IPS-18a (cell line): ENCODE data around the gene MSH5.

Source experiments
- H3K27ac ChIP-seq: one replicate; pipeline ENCODE4 v1.5.1; 2013; ENCODE audit warnings: low read length
- H3K27me3 ChIP-seq: one replicate; pipeline ENCODE4 v1.6.1; 2013; ENCODE audit warnings: mild to moderate bottlenecking, low read length; ENCODE audit not compliant: control insufficient read depth, insufficient read depth
- H3K36me3 ChIP-seq: one replicate; pipeline ENCODE4 v1.6.1; 2013; ENCODE audit warnings: low read depth, low read length; ENCODE audit not compliant: control insufficient read depth
- H3K4me1 ChIP-seq: one replicate; pipeline ENCODE4 v1.6.1; 2013; ENCODE audit warnings: low read depth, low read length; ENCODE audit not compliant: control insufficient read depth
- H3K4me3 ChIP-seq: one replicate; pipeline ENCODE4 v1.5.1; 2013; ENCODE audit warnings: low read length
- H3K9ac ChIP-seq: one replicate; pipeline ENCODE4 v1.6.1; 2013; ENCODE audit warnings: mild to moderate bottlenecking, low read length, moderate library complexity
- H3K9me3 ChIP-seq: one replicate; pipeline ENCODE4 v1.6.1; 2013; ENCODE audit warnings: low read depth, low read length; ENCODE audit not compliant: control insufficient read depth

MSH5 gene

GRCh38 chr6:31725502-31726350, 14.1 kb upstream of the MSH5 start:
- H3K9ac ChIP-seq = no peak overlapping the region
- no peaks in the 10 kb centered on the region for H3K9me3 ChIP-seq
- H3K36me3 ChIP-seq = peaks cover 18% of the 10 kb centered on the region
- H3K4me3 ChIP-seq = no peak overlapping the region
- H3K27ac ChIP-seq = no peak overlapping the region
- H3K4me1 ChIP-seq = peaks cover 4% of the 10 kb centered on the region
- no peaks in the 10 kb centered on the region for H3K27me3 ChIP-seq

DNA sequence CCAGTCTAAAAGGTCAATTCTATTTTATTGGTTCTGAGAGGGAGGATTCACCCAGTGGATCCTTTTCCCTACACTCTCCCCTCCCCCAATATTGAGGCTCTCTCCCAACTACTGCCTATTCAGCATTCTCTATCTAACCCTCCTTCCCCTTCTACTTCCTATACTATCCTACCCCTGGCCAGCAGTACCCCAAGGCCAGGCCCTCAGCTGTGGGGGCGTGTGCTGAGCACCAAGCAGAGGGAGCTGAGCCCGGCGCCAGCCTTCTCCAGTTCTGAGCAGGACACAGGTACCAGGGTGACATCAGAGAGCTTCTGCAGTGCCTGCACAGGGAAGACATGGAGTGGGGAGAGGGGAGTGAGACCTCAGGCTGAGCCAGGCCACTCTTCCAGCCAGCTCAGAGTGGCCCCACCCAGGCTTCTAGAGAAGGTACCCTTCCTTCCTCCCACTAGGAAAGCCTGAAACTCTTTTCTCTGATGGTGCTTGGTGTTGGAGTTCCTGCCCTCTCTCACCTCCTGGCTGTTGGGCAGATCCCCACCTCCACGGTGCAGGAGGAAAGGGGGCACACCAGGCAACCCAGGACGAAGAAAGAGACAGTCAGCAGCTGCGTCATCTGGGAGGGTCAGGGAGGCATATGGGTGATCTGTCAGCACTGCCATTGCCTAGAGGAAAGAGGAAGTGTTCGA, 12.6 kb upstream of the MSH5 start:
- Histone ChIP-seq H3K27me3 (no peaks in the 10 kb centered on the region), H3K9ac (no peak overlapping the region), H3K27ac (no peak overlapping the region), H3K4me1 (peaks cover 5% of the 10 kb centered on the region), H3K36me3 (peaks cover 27% of the 10 kb centered on the region), H3K4me3 (no peak overlapping the region), H3K9me3 (no peaks in the 10 kb centered on the region)

- H3K9me3 ChIP-seq = no peaks in the 10 kb centered on the region
- no peak overlapping the region for H3K9ac ChIP-seq
- H3K4me1 ChIP-seq = peaks cover 5% of the 10 kb centered on the region
- H3K36me3 ChIP-seq = peaks cover 32% of the 10 kb centered on the region
- H3K27me3 ChIP-seq = no peaks in the 10 kb centered on the region
- H3K4me3 ChIP-seq = no peak overlapping the region
- no peak overlapping the region for H3K27ac ChIP-seq
These were observed 11.8 kb upstream of the MSH5 start for GRCh38 chr6:31727717-31728671.

GRCh38 chr6:31728767-31729514, 10.9 kb upstream of the MSH5 start, which contains the start of gene DDAH2:
TSS of gene DDAH2 (minus strand) at chr6:31729299. CDS start at chr6:31729161, 138 bp downstream.
- peak within 1 kb of the TSS; percentile 73 for H3K4me3 ChIP-seq
- no peaks in the 10 kb centered on the region for H3K27me3 ChIP-seq
- peak within 1 kb of the TSS; percentile 77 for H3K9ac ChIP-seq
- no peak within 1 kb of the TSS for H3K27ac ChIP-seq
- peaks cover 6% of the 10 kb centered on the region for H3K4me1 ChIP-seq
- H3K36me3 ChIP-seq = peaks cover 41% of the 10 kb centered on the region
- H3K9me3 ChIP-seq = no peaks in the 10 kb centered on the region

DNA sequence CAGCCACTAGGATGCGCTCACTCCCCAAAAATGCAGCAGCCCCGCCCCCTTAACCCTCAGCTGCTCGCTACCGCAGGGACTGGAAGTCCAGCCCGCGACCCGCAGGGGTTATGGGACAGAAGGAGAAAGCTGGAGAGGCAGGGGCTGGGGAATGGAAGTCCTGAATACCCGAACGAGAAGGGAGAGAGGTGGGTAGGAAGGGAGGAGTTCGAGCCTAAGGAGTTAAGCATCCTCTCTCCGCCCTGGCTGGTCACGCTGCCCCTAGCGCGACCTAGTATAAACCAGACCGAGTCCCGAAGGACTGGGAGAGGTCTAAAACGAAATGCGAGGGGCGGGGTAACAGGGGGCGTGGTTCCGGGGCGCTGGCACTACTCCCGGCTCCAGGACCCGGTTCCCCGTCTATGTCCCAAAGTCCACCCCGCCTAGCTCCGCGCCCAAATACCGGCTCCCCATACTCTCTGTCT, 10.3 kb upstream of the MSH5 start:
- no peak overlapping the region for H3K27ac ChIP-seq
- H3K27me3 ChIP-seq = no peaks in the 10 kb centered on the region
- H3K9me3 ChIP-seq = no peaks in the 10 kb centered on the region
- H3K36me3 ChIP-seq = peaks cover 43% of the 10 kb centered on the region
- peak overlapping the region; percentile 77 for H3K9ac ChIP-seq
- peak overlapping the region; percentile 73 for H3K4me3 ChIP-seq
- peaks cover 12% of the 10 kb centered on the region for H3K4me1 ChIP-seq

DNA sequence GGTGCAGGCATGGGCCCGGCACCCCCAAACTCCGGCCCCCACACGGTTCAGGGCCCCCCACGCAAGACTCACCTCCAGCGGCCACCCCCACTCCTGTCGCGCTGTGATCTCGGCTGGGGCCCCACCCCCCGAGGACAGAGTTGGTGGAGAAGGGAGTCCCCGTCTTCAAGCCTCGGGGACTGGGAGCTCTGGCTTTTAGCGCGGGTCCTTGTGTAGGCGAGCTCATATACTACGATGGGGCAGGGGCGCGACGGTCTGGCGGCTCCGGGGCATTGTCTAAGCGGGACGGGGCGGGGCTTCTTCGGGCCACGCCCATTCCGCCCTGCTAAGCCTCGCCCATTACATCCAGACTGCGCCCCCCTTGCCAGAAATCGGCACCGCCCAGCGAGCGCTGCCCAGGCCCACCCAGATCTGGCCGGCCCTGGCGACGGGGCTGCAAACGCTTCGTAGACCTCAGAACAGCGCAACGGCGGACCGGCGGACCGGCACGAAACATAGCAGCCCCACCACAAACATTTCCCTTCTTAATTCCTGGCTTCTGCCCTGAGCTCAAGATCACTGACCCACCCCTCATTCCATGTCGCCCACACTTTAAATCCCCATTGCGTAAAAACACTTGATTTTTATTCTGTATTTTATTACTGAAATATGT, 9.7 kb upstream of the MSH5 start:
- H3K9me3 ChIP-seq = no peaks in the 10 kb centered on the region
- peaks cover 43% of the 10 kb centered on the region for H3K36me3 ChIP-seq
- H3K27me3 ChIP-seq = no peaks in the 10 kb centered on the region
- H3K9ac ChIP-seq = peak overlapping the region; percentile 77
- peaks cover 12% of the 10 kb centered on the region for H3K4me1 ChIP-seq
- H3K4me3 ChIP-seq = peak overlapping the region; percentile 73
- no peak overlapping the region for H3K27ac ChIP-seq

DNA sequence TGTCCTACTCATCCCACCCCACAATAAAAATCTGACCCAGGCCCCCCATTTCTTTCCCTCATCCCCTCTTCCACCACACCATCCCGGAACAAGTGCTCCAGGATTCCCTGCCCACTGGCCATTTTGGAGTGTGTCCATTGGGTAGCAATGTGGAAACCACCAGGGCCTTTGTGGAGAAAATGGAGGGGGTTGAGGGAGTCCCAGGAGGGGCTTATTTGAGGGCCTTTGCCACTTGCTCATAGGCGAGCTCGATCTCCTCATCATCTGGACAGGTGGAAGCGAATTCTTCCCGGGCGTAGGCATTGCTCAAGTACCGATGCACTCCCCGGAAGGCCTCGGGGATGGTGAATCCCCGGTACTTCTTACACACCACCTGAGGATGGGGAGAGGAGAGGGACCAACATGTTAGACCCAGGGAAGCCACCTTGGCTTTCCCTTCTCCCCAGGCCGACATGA, 9.1 kb upstream of the MSH5 start:
- Histone ChIP-seq H3K36me3 (peaks cover 43% of the 10 kb centered on the region), H3K9me3 (no peaks in the 10 kb centered on the region), H3K27me3 (no peaks in the 10 kb centered on the region), H3K27ac (no peak overlapping the region), H3K4me3 (peak overlapping the region; percentile 73), H3K4me1 (peaks cover 12% of the 10 kb centered on the region), H3K9ac (no peak overlapping the region)

- Histone ChIP-seq H3K27me3 (no peaks in the 10 kb centered on the region), H3K9me3 (no peaks in the 10 kb centered on the region), H3K4me3 (no peak overlapping the region), H3K36me3 (peaks cover 33% of the 10 kb centered on the region), H3K27ac (no peak overlapping the region), H3K9ac (no peak overlapping the region), H3K4me1 (peaks cover 17% of the 10 kb centered on the region)
These were observed 7.8 kb upstream of the MSH5 start for GRCh38 chr6:31732029-31732428.

- Histone ChIP-seq H3K27me3 (no peaks in the 10 kb centered on the region), H3K9me3 (no peaks in the 10 kb centered on the region), H3K36me3 (peaks cover 25% of the 10 kb centered on the region), H3K9ac (no peak overlapping the region), H3K4me1 (peaks cover 33% of the 10 kb centered on the region), H3K27ac (no peak overlapping the region), H3K4me3 (no peak overlapping the region)
These were observed 6.1 kb upstream of the MSH5 start for GRCh38 chr6:31733734-31734133.

GRCh38 chr6:31734247-31734820, 5.5 kb upstream of the MSH5 start:
- Histone ChIP-seq H3K4me1 (peaks cover 37% of the 10 kb centered on the region), H3K9me3 (no peaks in the 10 kb centered on the region), H3K9ac (peak overlapping the region; percentile 66), H3K4me3 (peak overlapping the region; percentile 69), H3K27ac (no peak overlapping the region), H3K36me3 (peaks cover 25% of the 10 kb centered on the region), H3K27me3 (no peaks in the 10 kb centered on the region)
